GM19239 (cell line): ENCODE results near the gene ADSS1.

Experiments
- DNase-seq: peaks from one replicate; pipeline ENCODE4 v3.0.0; 2011; ENCODE audit warnings: low spot score; ENCODE audit not compliant: insufficient read length
- FAIRE-seq: peaks from 2 replicates; lab custom pipeline; 2011; peaks lifted over from hg19 to GRCh38; lab: Jason Lieb, UNC

Gene ADSS1

DNA sequence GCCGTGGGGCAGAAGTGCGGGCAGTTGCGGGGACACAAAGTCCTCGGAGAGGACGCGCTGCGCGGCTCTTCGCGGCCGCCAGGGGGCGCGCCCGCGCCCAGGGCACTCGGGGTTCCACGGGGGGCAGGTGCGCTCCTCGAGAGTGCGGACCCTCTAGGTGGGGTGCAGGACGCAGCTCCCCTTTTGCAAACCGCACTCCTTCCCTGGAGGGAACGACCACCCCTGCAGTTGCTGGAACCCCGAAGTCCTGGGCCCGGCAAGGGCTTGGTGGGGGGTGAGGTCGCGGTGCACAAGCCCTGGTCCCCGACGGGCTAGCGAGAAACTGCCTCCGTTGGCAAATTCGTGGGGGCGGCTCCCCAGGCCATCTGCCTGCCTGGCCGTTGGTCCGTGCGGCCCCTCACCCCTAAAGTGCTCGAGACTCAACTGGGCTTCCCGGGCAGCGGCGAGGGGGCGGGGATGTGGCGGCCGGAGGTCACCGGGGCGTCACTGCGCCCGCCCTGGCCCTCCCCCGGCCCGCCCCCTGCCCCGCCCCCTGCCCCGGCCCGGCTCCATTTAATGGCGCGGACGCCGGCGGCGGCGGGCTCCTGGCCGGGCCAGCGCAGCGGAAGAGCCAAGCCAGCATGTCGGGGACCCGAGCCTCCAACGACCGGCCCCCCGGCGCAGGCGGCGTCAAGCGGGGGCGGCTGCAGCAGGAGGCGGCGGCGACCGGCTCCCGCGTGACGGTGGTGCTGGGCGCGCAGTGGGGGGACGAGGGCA lies at the start of gene ADSS1:
ADSS1 (plus strand) TSS at position 579 of the 756 bp plus-strand sequence; CDS start at position 621, 42 bp downstream.
- FAIRE-seq (no peak), DNase-seq (peak; percentile 96)

DNA sequence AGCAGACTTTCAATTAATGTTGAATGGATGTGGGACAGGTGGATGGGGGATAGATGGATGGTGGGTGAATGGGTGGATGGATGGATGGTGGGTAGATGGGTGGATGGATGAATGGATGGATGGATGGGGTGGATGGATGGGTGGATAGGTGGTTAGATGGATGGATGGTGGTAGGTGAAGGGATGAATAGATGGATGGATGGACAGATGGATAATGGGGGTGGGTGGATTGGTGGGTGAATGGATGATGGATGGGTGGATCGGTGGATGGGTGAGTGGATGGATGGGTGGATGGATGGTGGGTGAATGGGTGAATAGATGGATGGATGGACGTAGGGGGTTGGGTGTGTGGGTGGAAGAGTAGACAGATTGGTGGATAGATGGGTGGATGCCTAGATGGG lies 48.6 kb upstream of the ADSS1 start:
- DNase-seq: no peak
- FAIRE-seq: no peak

DNA sequence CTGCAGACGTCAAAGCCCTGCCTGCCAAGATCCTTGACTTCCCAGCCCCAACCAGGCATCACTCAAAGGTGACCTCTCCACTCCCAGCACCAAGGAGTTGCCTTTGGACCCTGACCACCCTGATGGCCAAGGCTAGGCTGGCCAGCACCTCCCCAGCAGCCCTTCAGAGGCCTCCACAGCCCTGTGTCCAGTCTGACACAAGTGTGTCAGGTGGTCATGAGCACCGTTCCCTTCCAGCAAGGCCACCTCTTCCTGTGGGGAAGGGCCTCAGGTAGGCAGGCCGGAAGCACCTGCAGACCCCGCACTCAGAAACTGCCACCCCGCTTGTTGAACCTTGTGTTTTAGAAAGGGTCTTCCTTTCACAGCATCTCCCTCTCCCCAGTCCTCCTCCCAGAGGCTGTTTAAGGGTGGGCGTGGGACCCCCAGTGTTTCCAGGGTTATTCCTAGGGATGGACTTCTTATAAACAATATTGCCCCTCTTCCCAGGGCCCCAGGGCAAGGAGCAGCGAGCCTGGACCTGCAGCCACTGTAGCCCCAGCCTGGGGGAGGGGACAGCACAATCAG lies 47.8 kb upstream of the ADSS1 start:
- no peak for FAIRE-seq
- DNase-seq: no peak

DNA sequence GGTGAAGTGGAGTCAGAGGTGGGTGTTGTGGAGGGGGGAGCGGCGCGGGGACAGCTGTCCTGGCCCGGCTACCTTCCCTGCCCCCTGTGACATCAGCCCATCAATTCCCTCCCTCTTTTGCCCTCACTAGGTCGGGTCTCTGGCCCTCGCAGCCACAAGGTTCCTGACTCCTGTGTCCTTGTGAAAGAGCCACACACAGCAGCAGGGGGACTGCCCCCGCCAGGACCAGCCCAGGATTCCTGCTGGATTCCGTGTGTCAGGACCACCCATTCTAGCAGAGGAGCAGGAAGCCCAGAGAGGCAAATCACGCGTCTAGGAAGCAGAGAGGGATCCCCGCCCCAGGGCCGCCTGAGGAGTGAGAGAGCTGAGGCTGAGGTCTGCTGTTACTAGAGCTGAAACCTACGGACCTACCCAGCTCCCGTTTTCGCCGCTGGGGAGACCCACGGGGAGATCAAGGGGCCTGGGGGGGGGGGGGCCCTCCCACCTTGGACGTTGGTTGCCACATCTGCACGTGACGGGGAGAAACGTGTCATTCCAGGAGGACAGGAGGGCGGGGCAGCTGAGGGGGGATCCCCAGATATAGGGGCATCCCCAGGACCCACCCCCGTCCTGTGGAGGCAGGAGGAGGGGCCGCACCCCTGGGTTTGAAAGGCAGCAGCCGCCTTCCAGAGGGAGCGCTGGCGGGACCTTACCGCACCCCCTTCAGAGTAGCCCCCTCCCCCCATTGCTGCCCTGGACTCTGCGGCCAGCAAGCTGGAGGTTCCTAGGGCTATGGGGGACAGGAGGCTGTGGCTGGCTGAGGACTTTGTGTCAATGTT lies 47.1 kb upstream of the ADSS1 start:
- peak; percentile 23 for FAIRE-seq
- DNase-seq: no peak

DNA sequence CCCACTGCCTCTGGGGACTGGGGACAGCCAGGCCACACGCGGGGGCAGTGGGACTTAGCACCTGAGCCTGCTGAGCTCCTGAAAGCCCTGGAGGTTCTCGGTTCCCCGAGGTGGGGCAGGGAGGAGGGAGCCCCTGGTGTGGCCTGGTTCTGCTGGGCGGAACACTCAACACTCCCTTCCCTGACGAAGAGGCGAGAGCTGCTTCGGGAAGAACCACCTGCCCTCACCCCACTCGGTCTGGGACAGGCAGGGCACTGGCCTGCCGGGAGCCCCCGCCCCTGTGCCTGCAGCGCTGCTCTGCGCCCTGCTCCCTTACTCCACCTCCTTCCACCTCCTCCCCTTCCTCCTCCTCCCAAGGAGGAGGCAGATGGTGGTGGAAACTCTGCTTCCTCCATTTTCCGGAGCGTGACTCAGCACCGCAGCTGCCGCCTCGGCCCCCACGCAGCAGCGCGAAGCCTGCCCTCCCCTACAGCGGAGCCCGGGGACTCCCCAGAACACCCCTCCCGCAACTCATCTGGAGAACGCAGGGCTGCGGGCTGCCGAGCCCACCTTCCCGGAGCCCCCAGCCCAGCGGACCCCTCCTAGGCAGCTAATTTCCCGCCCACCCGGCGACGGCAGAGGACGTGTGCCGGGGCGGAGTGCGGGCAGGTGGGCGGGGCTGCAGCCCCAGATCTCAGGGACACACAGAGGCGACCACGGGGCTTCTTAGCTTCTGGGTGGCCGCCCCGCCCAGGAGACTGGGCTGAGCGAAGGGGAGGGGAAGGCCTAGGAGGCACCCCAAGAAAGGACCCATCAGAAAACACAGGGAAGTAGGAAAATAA lies 46.3 kb upstream of the ADSS1 start:
- peak; percentile 77 for DNase-seq
- peak; percentile 83 for FAIRE-seq

DNA sequence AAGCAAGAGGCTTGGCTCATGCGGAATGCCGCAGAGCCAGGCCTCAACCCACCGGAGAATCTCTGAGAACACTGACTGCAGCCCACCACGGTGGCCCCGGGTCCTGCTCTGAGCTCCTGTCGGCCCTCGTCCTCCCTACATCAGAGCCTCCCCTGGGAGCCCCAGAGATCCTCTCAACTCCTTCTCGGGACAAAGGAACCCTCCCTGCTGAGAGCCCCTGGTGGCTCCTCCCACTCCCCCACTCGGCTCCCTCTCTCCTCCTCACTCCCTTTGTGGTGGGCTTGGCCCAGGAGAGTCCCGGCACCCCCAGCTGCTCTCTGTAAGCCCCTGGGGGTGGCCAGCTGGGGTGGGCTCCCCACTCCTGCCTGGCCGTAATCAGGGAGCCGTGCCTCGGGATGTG lies 45.7 kb upstream of the ADSS1 start:
- FAIRE-seq (peak; percentile 57), DNase-seq (no peak)

DNA sequence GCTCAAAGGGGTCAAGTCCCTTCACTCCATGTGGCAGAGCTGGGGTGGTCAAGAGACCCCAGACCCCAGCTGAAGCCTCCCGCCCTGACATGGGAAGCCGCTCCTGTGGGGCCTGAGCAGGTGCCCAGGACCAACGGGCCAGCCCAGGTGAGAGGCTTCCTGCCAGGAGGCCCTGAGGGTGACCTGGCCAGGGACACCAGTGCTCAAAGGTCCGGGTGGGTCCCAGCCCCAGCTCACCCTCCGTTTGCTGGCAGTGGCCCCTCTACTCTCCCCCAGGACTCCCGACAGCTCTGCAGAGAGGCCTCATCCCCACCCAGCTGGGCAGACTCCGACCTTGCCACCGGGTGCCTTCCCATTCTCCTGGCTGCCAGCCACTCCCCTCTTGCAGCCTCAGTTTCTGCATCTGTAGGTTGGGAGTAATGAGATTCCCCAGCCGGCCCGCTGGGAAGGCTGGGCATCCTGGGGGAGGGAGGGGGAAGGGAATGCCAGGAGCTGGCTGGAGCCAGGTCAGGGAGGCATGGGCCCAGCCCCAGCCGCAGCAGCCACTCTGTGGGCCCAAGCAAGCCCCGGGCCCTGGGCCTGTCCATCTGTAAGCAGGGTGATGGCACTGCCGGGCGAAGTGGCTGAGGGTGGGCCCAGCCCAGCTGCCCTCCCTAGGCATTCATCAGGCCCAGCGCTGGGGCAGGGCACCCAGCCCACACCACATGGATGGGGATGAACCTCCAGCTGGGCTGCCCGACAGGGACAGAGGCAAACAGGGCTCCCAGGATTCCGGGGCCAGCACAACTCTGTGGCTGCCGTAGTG lies 44.9 kb upstream of the ADSS1 start:
- DNase-seq (no peak), FAIRE-seq (no peak)

DNA sequence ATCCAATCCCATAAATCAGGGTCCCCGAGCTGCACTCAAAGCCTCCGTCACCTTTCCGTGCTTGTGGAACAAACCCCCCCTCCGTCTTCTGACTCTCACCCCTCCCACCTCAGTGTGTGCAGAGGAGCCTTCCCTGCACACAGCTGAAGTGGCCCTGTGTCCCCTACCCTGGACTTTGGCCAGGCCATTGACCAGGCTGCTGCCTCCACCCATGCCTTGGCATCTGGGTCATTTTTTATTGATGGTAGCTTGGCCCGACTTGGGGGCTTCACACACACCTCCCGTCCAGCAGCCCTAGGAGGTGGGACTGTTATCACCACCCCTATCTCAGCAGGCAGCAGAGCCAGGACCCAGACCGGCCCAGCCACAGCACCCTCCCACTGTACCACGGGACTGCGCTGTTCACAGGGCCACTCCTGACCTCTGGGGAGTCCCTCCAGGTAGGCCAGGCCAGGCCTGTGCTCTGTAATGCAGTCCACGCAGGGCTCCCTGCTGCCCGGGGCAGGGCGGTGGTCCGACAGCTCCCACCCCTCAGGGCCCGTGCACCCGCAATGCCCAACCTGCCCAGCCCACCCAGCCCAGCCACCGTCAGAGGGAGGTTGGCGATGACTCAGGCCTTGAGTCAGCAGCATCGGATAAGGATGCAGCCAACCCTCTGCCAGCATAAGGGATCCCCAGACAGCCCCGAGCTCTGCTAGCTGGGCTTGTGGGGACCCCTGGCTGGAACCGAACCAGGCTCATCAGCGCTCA lies 43.8 kb upstream of the ADSS1 start:
- DNase-seq (no peak), FAIRE-seq (no peak)

DNA sequence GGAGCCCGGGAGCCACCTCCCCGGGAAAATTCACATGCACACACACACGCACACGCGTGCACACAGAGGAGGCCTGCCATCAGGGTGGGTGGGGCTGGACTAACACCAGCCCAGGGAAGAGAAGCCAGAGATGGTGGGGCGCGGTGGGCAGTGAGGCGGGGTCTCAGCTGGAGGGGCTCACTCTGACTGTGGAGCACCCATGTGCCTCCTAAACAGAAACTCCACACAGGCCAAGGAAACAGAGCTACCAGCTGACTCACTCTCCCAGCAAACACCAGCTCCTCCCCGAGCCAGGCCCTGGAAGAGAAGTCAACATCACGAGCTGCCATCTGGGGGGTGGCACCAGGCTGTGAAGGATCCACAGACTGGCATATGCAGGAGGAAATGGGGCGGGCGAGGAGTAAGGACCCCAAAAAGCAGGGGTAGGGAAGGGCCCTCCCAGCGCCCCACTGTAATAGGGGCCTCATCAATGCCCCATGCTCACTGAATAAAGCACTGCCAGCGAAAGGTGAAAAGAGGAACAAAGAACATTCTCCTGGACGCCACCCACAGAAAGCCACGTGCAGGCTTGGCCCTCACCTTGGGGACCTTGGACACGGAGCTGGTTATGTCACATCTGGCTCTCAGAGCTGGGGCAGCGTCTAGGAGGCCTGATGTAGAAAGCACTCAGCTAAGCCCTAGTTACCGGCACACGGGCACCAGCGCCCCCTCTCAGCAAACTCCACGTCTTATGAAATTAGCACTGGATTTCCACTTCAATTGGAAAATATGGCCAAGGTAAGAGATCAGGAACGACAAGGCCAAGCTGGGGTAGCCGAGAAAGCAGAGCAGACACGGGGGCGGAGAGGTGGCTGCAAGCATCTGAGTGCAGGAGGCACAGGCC lies 43.0 kb upstream of the ADSS1 start:
- DNase-seq (no peak), FAIRE-seq (peak; percentile 92)

DNA sequence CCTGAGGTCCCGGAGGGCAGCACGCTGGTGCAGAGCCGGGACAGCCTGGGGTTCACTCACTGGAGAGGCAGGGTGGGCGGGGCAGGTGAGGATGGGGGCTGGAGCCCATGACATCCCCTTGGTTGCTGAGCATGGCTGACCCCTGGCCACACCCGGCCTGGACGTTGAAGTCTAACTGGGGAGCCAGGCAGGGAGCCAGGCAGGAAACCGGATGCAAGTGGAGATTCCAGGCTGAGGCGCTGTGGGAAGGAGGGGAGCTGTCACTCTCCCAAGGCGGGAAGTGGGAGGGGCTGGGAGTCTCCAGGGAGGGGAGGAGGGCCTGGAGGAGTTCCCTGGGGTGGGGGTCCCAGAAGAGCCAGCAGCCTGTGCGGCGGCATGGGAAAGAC lies 42.3 kb upstream of the ADSS1 start:
- FAIRE-seq (no peak), DNase-seq (no peak)

DNA sequence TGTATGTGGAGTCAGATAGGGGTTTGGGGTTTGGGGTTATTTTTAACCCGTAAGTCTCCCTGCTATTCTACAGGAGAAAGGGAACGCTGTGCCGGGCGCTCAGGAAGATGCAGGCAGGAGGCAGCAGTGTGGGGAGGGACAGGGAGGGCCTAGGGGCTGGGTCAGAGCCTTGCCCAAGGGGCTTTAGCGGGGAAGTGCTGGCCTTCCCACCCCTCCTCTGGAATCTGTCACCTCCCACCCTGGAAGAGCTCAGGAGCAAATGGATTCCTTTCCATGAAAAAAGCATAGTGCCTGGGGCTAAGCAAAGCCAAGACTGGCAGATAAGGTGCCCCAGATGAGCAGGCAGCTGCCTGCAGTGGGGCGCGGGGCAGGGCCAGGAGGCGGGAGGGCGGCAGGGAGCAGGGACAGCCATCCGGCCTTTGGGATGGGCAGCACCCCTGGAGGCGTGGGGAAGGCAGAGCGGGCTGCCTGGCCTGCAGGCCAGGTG lies 41.9 kb upstream of the ADSS1 start:
- FAIRE-seq (no peak), DNase-seq (no peak)

DNA sequence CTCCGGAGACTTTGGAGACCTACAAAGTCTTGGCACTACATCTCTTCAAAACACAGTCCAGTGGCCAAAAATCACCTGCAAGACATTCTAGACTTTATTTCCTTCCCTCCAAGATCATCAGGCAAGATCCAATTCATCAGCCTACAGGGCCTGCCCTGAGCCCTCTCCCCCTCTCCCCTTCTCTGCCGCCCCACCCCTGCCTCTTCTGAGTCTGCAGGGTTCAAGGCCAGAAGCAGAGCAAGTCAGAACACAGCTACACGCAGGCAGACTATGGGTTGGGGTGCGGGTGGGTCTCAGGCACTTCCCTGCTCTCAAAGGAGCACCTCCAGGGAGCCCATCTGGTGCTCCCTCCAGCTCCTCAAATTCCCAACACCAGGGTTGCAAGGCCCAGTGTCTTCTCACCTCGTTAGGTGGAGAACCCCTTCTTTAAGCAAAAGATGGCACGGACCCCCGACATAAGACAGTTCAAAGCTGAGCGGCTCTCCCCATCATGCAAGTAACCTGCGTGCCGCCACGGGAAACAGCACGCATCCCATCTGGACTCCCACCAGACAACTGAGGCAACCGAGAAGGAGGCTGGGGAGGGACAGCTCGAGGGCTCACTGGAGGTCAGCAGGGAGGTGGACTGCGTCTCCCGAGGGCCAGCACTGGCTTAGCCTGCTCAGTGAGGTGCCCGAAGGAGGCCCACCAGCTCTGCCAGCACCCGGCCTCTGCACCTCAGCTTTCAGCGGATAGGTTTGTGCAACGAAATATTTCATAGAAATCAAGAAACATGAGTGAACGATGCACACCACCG lies 40.2 kb upstream of the ADSS1 start:
- no peak for DNase-seq
- FAIRE-seq: no peak

DNA sequence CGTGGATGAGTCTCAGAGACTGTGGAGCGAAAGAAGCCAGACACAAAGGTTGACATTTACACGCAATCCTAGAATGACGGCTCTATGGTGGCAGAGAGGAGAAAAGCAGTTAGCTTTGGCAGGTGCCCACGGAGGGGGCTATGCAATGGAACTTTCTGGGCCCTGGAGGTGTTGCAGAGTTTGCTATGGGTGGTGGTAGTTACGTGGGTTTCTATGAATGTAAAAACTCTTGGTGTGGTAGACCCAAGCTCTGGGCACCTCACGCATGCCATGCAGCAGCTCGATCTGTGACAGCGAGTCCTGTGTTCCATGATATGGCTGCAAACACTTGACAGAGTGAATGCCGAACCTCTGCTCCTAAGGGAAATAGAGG lies 39.6 kb upstream of the ADSS1 start:
- no peak for FAIRE-seq
- no peak for DNase-seq

DNA sequence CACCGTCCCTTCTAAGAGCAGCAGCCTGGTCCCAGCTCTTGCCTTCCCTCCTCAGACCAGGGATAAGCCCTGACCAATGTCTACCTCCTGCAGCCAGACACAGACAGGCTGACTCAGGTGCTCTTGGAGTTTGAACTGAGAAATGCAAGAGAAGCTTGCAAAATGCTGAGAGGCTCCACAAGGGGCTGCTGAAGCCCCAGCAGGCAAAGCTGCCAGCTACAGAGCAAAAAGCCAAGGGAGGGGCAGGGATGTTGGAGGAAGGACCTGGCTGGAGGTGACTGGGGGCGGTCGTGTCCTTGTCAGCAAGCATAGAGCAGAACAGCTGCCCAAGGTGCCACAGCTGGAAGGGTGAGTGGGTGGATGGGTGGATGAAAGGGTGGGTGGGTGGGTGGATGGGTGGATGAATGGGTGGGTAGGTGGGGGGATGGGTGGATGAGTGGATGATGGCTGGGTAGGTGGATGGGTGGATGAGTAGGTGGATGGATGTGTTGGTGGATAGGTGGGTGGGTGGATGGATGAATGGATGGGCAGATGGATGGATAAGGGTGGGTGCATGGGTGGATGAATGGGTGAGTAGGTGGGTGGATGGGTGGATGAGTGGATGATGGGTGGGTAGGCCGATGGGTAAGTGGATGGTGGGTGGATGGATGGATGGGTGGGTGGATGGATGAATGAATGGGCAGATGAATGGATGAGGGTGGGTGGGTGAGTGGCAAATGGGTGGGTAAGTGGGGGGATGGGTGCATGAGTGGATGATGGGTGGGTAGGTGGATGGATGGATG lies 38.6 kb upstream of the ADSS1 start:
- FAIRE-seq (no peak), DNase-seq (no peak)

DNA sequence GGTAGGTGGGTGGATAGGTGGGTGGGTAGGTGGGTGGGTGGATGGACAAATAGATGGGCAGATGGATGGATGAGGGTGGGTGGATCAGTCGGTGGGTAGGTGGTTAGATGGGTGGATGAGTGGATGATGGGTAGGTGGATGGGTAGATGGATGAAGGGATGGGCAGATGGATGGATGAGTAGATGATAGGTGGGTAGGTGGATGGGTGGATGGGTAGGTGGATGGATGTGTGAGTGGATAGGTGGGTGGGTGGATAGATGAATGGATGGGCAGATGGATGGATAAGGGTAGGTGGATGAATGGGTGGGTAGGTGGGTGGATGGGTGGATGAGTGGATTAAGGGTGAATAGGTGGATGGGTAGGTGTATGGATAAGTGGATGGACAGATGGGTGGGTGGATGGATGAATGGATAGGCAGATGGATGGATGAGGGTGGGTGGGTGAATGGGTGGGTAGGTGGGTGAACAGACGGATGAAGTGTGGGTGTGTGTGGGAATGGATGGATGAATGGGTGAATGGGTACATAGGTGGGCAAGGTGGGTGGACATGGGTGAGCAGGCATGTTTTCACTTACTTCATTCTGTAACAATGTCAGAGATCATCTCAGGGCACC lies 37.9 kb upstream of the ADSS1 start:
- FAIRE-seq: no peak
- no peak for DNase-seq
